ENCODE data around the gene AKR7A2. TPM values are rescaled to one million over a fixed set of nuclear protein-coding genes. Genes with fewer than 3 reads are reported as not detected.
"Not testable (repeated sequence)": the region's sequence is repeated elsewhere in the genome, so short reads cannot be mapped to it uniquely, and the experiment has no call there.

The AKR7A2 gene
- polyA plus RNA-seq, 12 donors: 27.6 to 47.7 (median 38.3) TPM; not detected in 1

GRCh38 chr1:19309123-19309813 is 2.7 kb downstream of the AKR7A2 start:
- no peak for DNase-seq

- no peak for DNase-seq
Measured at GRCh38 chr1:19308509-19308907, 3.4 kb downstream of the AKR7A2 start.

- no peak for DNase-seq
Measured at GRCh38 chr1:19307794-19308508, 4.0 kb downstream of the AKR7A2 start.

GRCh38 chr1:19306941-19307340 is 5.0 kb downstream of the AKR7A2 start:
- DNase-seq: no peak

GRCh38 chr1:19305880-19306279 is 6.1 kb downstream of the AKR7A2 start:
- DNase-seq: no peak

GRCh38 chr1:19304081-19304480 is 7.9 kb downstream of the AKR7A2 start:
- DNase-seq: not testable (repeated sequence)

GRCh38 chr1:19300211-19300610 is 11.7 kb downstream of the AKR7A2 start:
- no peak for DNase-seq

- DNase-seq: no peak
Measured at GRCh38 chr1:19294638-19295037, 17.3 kb downstream of the AKR7A2 start.

GRCh38 chr1:19289244-19289643 is 22.7 kb downstream of the AKR7A2 start:
- DNase-seq: no peak

GRCh38 chr1:19288324-19289241 is 23.4 kb downstream of the AKR7A2 start, which contains the start of gene AKR7A3:
TSS of gene AKR7A3 (minus strand) at chr1:19288770. CDS start at chr1:19288709, 61 bp downstream.
- not testable (repeated sequence) for DNase-seq

- no peak for DNase-seq
Measured at GRCh38 chr1:19287436-19288185, 24.3 kb downstream of the AKR7A2 start.

- DNase-seq: not testable (repeated sequence)
Measured at GRCh38 chr1:19285807-19286206, 26.1 kb downstream of the AKR7A2 start.

- DNase-seq: not testable (repeated sequence)
Measured at GRCh38 chr1:19285366-19285765, 26.6 kb downstream of the AKR7A2 start.

GRCh38 chr1:19284881-19285280 is 27.1 kb downstream of the AKR7A2 start:
- no peak for DNase-seq

- no peak for DNase-seq
Measured at GRCh38 chr1:19283891-19284290, 28.1 kb downstream of the AKR7A2 start.

- no peak for DNase-seq
Measured at GRCh38 chr1:19274636-19275035, 37.3 kb downstream of the AKR7A2 start.

GRCh38 chr1:19273844-19274531 is 38.0 kb downstream of the AKR7A2 start:
- not testable (repeated sequence) for DNase-seq

GRCh38 chr1:19273106-19273843 is 38.7 kb downstream of the AKR7A2 start:
- no peak for DNase-seq

GRCh38 chr1:19272064-19272463 is 39.9 kb downstream of the AKR7A2 start:
- DNase-seq: no peak

- DNase-seq: not testable (repeated sequence)
Measured at GRCh38 chr1:19270343-19270730, 41.6 kb downstream of the AKR7A2 start.

Data from muscle of arm (tissue), 12 donors.